Vagina (tissue), 2 donors: ENCODE results near the gene PCSK5. TPM values are rescaled to one million over a fixed set of nuclear protein-coding genes. Genes with fewer than 3 reads are reported as not detected.
"Not testable (repeated sequence)": the region's sequence is repeated elsewhere in the genome, so short reads cannot be mapped to it uniquely, and the experiment has no call there.

Source experiments
- DNase-seq, 2 donors: peaks; one replicate each; pipeline ENCODE4 v3.0.0-alpha.2; 2017; ENCODE audit errors: extremely low spot score in 2 of 2
- H3K27ac ChIP-seq: fragments of 200-600 bp; sonication (generic); one replicate; pipeline ENCODE4 v1.5.1; 2019
- H3K27me3 ChIP-seq: fragments of 200-600 bp; sonication (generic); one replicate; pipeline ENCODE4 v1.5.1; 2019
- H3K36me3 ChIP-seq, 2 donors: fragments of 200-600 bp; sonication (generic); one replicate each; pipeline ENCODE4 v1.5.1; 2017 to 2019
- H3K4me1 ChIP-seq: fragments of 200-600 bp; sonication (generic); one replicate; pipeline ENCODE4 v1.5.1; 2019
- H3K4me3 ChIP-seq, 2 donors: fragments of 200-600 bp; sonication (generic); 1 replicate in 1 of 2; 2 replicates in 1 of 2; pipeline ENCODE4 v1.5.1; 2016 to 2019
- H3K9me3 ChIP-seq: fragments of 200-600 bp; sonication (generic); one replicate; pipeline ENCODE4 v1.5.1; 2019
- CTCF ChIP-seq, 3 experiments: fragments of 450-650 bp in 2 of 3; fragments of 200-600 bp in 1 of 3; sonication (generic) in 1 of 3; IDR thresholded peaks; one replicate each; pipeline ENCODE4 v1.5.1; 2017 to 2019; ENCODE audit warnings: antibody characterized with exemption in 3 of 3, mild to moderate bottlenecking in 2 of 3, moderate library complexity in 2 of 3
- POLR2A ChIP-seq, 2 donors: fragments of 450-650 bp; IDR thresholded peaks; one replicate each; pipeline ENCODE4 v1.6.1; 2017; ENCODE audit warnings: antibody characterized with exemption in 2 of 2, mild to moderate bottlenecking in 2 of 2, moderate library complexity in 2 of 2
- POLR2AphosphoS5 ChIP-seq, 2 donors: sonication (generic); formaldehyde crosslinking; IDR thresholded peaks; one replicate each; pipeline ENCODE4 v1.9.0; 2017; ENCODE audit warnings: antibody characterized with exemption in 2 of 2, mild to moderate bottlenecking in 2 of 2, low read depth in 1 of 2; ENCODE audit not compliant: insufficient read depth in 1 of 2
- intact Hi-C: fragments of 100-400 bp; cut with DNase I; formaldehyde crosslinking; loops from one replicate; pipeline ENCODE4 v1.15.1; 2023
- total RNA-seq: library from RNA; depleted of rRNA; stranded (reverse); fragments of >200 nt; gene quantifications from one replicate; pipeline ENCODE4 v1.2.3, GENCODE V29; 2016

PCSK5 gene
- total RNA-seq, 1 donor from 2014 or later = 22.6 TPM

- TF ChIP-seq POLR2A (IDR thresholded peaks at IDR 0.05) = no peak
- no peak for TF ChIP-seq POLR2AphosphoS5 (IDR thresholded peaks at IDR 0.05; ENCODE audit: insufficient read depth in 1 of 2, low read depth in 1 of 2)
- no peak for TF ChIP-seq CTCF (IDR thresholded peaks at IDR 0.05)
- Histone ChIP-seq H3K4me1 (peaks cover 42% of the 10 kb centered on the region), H3K27ac (no peak overlapping the region), H3K9me3 (no peaks in the 10 kb centered on the region), H3K27me3 (no peaks in the 10 kb centered on the region), H3K36me3 (no peaks in the 10 kb centered on the region), H3K4me3 (no peak overlapping the region)
- intact Hi-C loops = no loop called here
- DNase-seq = no peak
These were observed 71.7 kb downstream of the PCSK5 start for GRCh38 chr9:75962013-75962661.

- Histone ChIP-seq H3K36me3 (no peaks in the 10 kb centered on the region), H3K4me1 (peaks cover 36% of the 10 kb centered on the region), H3K27ac (no peak overlapping the region), H3K27me3 (no peaks in the 10 kb centered on the region), H3K9me3 (no peaks in the 10 kb centered on the region), H3K4me3 (no peak overlapping the region)
- intact Hi-C loops = no loop called here
- TF ChIP-seq POLR2A (IDR thresholded peaks at IDR 0.05) (no peak), POLR2AphosphoS5 (IDR thresholded peaks at IDR 0.05; ENCODE audit: insufficient read depth in 1 of 2, low read depth in 1 of 2) (no peak), CTCF (IDR thresholded peaks at IDR 0.05) (no peak)
- DNase-seq = no peak
These were observed 72.2 kb downstream of the PCSK5 start for GRCh38 chr9:75962662-75963036.

GRCh38 chr9:75963321-75963720 is 72.8 kb downstream of the PCSK5 start:
- H3K4me1 ChIP-seq = peaks cover 30% of the 10 kb centered on the region
- H3K9me3 ChIP-seq, intact Hi-C loops, H3K27ac ChIP-seq, DNase-seq, H3K4me3 ChIP-seq, H3K27me3 ChIP-seq, H3K36me3 ChIP-seq: not testable (repeated sequence)

GRCh38 chr9:75964427-75964826 is 74.0 kb downstream of the PCSK5 start:
- H3K27me3 ChIP-seq = no peaks in the 10 kb centered on the region
- intact Hi-C loops = no loop called here
- H3K4me1 ChIP-seq = peaks cover 20% of the 10 kb centered on the region
- H3K4me3 ChIP-seq = no peak overlapping the region
- no peaks in the 10 kb centered on the region for H3K9me3 ChIP-seq
- no peak for TF ChIP-seq POLR2AphosphoS5 (IDR thresholded peaks at IDR 0.05; ENCODE audit: insufficient read depth in 1 of 2, low read depth in 1 of 2)
- no peak for TF ChIP-seq CTCF (IDR thresholded peaks at IDR 0.05)
- TF ChIP-seq POLR2A (IDR thresholded peaks at IDR 0.05) = no peak
- no peak for DNase-seq
- H3K27ac ChIP-seq = no peak overlapping the region
- no peaks in the 10 kb centered on the region for H3K36me3 ChIP-seq

GRCh38 chr9:75965231-75965630 is 74.8 kb downstream of the PCSK5 start:
- Histone ChIP-seq H3K27ac (no peak overlapping the region), H3K36me3 (no peaks in the 10 kb centered on the region), H3K4me3 (no peak overlapping the region), H3K4me1 (peaks cover 12% of the 10 kb centered on the region), H3K9me3 (no peaks in the 10 kb centered on the region), H3K27me3 (no peaks in the 10 kb centered on the region)
- intact Hi-C loops = no loop called here
- no peak for DNase-seq
- TF ChIP-seq POLR2AphosphoS5 (IDR thresholded peaks at IDR 0.05; ENCODE audit: insufficient read depth in 1 of 2, low read depth in 1 of 2) (no peak), CTCF (IDR thresholded peaks at IDR 0.05) (no peak), POLR2A (IDR thresholded peaks at IDR 0.05) (no peak)
